GM10248 (cell line): ENCODE results near the gene TCEANC2.
"Not testable (repeated sequence)": the region's sequence is repeated elsewhere in the genome, so short reads cannot be mapped to it uniquely, and the experiment has no call there.

ENCODE experiments used
- CTCF ChIA-PET: fragments of 300-600 bp; sonication (Branson Sonifier 250); formaldehyde crosslinking; extraction: SDS; loops from one replicate; lab custom pipeline; 2021; ENCODE audit warnings: antibody characterized with exemption; lab: Yijun Ruan, JAX
- POLR2A ChIA-PET: fragments of 350-650 bp; sonication (Branson Sonifier 250); formaldehyde crosslinking; extraction: SDS; loops from one replicate; lab custom pipeline; 2020; ENCODE audit warnings: antibody characterized with exemption; lab: Yijun Ruan, JAX
- DNase-seq: peaks from one replicate; pipeline ENCODE4 v3.0.0; 2012; ENCODE audit errors: extremely low spot score
- CTCF ChIP-seq: IDR thresholded peaks from 2 replicates; pipeline ENCODE4 v1.5.1; 2012; ENCODE audit warnings: mild to moderate bottlenecking, low read depth; ENCODE audit errors: extremely low read depth, missing control alignments, control extremely low read depth

The TCEANC2 gene

GRCh38 chr1:54052934-54053744, at the start of gene TCEANC2, which contains the start of gene TMEM59:
TCEANC2 (plus strand) TSS chr1:54053608; CDS start chr1:54054423, 815 bp downstream.
TMEM59 (minus strand) TSS chr1:54053204; CDS start chr1:54053188, 16 bp downstream.
- POLR2A ChIA-PET = interaction anchor here (0.6 to 1.5 kb wide), 3 partner anchors 12 to 354 kb away, joined by 3 to 4 read pairs (median 4); partner anchors contain the start of genes IFT25 and SSBP3
- CTCF ChIA-PET = interaction anchor here (0.7 to 2.0 kb wide), 10 partner anchors 8 to 436 kb away, joined by 3 to 12 read pairs (median 4); no protein-coding TSS in a partner anchor
- DNase-seq = peak; percentile 93
- TF ChIP-seq CTCF = no peak

GRCh38 chr1:54003750-54004480, 49.5 kb upstream of the TCEANC2 start:
- DNase-seq, POLR2A ChIA-PET: not testable (repeated sequence)
- CTCF ChIA-PET = interaction anchor here (1.0 kb wide), 1 partner anchor 10 kb away, joined by 3 read pairs; no protein-coding TSS in a partner anchor

GRCh38 chr1:54004481-54005049, 48.8 kb upstream of the TCEANC2 start:
- no peak for DNase-seq
- ChIA-PET CTCF (interaction anchor here (1.0 kb wide), 1 partner anchor 10 kb away, joined by 3 read pairs; no protein-coding TSS in a partner anchor), POLR2A (no interaction called here)
- TF ChIP-seq CTCF = no peak

DNA sequence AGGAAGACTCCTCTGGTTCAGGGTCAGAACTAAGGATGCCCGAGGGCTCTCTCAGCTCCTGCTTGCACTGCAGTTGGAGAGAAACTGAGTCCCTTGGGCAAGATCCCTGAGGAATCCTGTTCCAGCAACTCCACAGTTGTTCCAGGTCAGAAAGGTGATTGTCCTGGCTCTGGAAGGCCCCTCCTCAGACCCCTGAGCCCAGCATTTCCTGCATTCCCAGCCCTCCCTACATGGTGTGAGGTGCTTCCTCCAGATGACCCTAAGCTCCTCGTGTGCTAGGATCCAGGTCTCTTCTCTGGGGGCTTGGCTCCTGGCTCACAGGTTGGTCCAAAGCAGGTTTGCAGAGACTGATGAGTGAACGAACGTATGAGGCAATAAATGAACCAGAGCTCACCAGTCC, 46.9 kb upstream of the TCEANC2 start:
- no peak for TF ChIP-seq CTCF
- ChIA-PET CTCF (interaction anchor here (1.3 kb wide), 1 partner anchor 26 kb away, joined by 4 read pairs; no protein-coding TSS in a partner anchor), POLR2A (no interaction called here)
- DNase-seq = peak; percentile 8

- ChIA-PET CTCF (interaction anchor here (1.6 kb wide), 1 partner anchor 47 kb away, joined by 4 read pairs; no protein-coding TSS in a partner anchor), POLR2A (no interaction called here)
- no peak for DNase-seq
- no peak for TF ChIP-seq CTCF
These were observed 45.8 kb upstream of the TCEANC2 start for GRCh38 chr1:54007613-54008012.

GRCh38 chr1:54008876-54009275, 44.5 kb upstream of the TCEANC2 start:
- POLR2A ChIA-PET = no interaction called here
- CTCF ChIA-PET = no interaction called here
- no peak for DNase-seq
- no peak for TF ChIP-seq CTCF
